Measurements from ENCODE around the gene PRKN.

The PRKN gene

GRCh38 chr6:162528538-162528937 lies 199.0 kb downstream of the PRKN start:
- no peak for DNase-seq

DNA sequence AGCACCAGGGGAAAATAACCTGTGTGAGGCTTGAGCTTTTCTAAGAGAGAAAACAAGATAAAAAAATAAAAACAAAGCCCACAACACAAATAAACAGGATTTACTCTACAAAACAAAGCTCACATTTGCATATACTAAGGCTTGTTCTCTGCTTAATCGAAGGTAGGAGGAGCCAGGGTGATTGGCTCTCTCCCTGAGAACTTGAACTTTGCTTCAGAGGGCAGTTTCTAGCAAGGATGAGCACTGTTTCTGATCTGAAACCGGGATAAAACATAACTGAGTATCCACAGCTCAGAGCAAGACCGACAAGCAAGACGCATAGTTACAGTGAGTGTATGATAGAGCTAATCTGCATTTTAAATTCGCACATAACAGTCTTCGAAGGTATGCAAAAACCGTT lies 200.6 kb downstream of the PRKN start:
- no peak for DNase-seq

GRCh38 chr6:162525181-162525580 lies 202.4 kb downstream of the PRKN start:
- no peak for DNase-seq

DNA sequence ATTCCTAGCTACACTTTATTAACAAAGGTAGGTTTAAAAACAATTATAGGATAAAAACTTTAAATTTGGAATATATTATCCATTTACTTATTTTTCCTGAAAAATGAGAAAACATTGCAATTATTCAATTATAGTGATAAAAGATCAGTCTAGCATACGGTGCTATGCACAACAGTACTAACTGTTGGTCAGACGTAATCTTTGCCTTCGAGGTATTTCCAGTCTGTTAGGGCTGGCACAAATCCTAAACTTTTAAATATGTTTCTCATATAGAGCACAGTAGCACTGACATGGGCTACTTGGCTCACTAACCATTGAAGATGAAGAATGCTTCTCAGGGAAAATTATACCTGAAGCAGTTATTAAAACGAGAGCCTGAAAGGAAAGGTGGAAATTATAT lies 214.8 kb downstream of the PRKN start:
- DNase-seq = no peak

- no peak for DNase-seq
Measured at GRCh38 chr6:162497389-162497788, 230.2 kb downstream of the PRKN start.

- no peak for DNase-seq
Measured at GRCh38 chr6:162493917-162494316, 233.6 kb downstream of the PRKN start.

DNA sequence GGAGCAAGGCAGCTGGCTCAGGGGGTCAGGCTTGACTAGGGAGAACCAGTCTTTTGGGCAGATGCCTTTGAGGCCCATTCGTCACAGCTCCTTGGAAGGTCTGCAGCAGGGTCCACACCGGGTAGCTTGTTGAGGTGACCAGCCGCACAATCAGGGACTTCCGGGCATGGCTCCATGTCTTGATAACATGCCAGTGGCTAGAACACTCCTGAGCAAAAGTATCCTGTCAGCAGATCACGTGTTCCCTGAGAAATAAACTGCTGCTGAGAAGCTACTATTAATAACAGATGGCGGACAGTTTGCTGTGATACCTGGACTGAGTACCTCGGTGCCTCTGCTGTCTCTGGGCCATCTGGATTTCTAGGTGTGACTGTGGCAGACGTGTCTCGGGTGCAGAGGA lies 235.9 kb downstream of the PRKN start:
- no peak for DNase-seq

GRCh38 chr6:162489101-162489976 lies 238.2 kb downstream of the PRKN start:
- DNase-seq = no peak

GRCh38 chr6:162488444-162488843 lies 239.1 kb downstream of the PRKN start:
- DNase-seq = no peak

GRCh38 chr6:162485464-162485863 lies 242.1 kb downstream of the PRKN start:
- DNase-seq = no peak

DNA sequence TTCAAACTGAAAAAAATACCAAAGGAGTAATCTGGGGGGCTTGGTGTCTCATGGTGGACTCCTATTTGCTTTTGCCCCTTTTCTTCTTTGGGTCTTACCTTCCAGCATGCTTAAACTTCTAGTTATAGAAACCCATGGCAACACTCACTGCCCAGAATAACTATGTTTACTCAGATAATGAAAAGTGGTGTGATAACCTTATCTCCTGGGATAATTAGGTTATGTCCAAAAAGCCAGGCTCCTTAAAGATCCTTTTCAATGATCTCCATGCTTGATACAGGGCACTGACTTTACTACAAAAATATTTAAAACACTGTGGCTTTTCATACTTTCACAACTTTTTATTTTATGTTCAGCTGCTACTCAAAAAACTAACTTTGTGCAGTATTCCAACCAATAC lies 245.6 kb downstream of the PRKN start:
- no peak for DNase-seq

- no peak for DNase-seq
Measured at GRCh38 chr6:162481320-162481719, 246.2 kb downstream of the PRKN start.

- no peak for DNase-seq
Measured at GRCh38 chr6:162478192-162478671, 249.3 kb downstream of the PRKN start.

GRCh38 chr6:162474722-162475121 lies 252.8 kb downstream of the PRKN start:
- DNase-seq = no peak

GRCh38 chr6:162471842-162472241 lies 255.7 kb downstream of the PRKN start:
- no peak for DNase-seq

DNA sequence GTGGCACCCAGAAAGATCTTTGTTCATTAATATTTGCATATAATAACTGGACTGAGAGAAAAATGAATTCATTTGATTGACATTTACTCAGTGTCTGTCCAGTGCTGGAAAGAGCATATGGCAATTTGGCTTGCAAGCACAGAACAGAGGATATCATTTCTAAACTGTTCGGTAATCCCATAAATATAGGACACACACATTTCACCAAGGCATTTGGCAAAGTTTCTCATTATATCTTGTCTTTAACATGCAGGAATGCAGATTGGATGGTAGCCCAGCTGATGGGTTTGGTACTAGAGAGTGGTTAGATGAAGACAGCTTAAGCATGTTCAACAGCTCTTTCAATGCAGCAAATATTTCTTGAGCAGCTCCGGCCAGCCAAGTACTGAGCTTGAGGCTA lies 259.2 kb downstream of the PRKN start:
- DNase-seq = no peak

DNA sequence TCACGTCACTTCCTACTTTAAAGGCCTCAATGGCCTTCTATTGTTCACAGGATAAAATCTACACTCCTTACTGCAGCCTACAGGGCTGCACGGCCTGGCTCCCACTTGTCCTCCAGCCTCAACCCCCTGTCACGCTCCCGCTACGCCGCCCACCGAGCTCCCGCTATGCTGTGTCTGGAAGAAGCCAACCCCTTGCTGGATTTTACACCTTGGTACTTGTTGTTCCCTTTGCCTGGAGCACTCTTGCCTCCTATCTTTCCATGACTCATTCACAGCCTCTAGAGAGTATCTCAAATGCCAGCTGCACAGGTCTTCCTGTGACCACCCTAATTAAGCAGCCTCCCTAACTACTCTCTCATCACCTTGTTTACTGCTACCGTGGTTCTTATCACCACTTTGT lies 259.9 kb downstream of the PRKN start:
- no peak for DNase-seq

DNA sequence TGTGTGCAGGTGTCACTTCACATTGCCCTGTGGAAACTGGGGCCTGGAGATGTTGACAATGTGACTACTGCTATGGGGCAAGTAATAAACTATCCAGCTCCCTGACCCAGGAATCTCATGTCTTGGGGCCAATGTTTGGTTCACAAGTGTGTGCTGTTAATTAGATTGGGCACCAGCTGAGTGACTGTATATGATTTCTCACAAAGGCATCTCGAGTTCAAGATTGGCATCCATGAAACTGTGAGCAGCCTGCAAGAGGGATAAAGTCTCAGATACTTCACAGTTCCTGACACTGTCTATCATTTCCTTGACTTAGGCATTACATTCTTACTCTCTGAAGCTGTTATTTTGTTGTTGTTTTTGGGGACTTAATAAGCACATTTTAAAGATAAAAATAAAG lies 264.0 kb downstream of the PRKN start:
- no peak for DNase-seq

DNA sequence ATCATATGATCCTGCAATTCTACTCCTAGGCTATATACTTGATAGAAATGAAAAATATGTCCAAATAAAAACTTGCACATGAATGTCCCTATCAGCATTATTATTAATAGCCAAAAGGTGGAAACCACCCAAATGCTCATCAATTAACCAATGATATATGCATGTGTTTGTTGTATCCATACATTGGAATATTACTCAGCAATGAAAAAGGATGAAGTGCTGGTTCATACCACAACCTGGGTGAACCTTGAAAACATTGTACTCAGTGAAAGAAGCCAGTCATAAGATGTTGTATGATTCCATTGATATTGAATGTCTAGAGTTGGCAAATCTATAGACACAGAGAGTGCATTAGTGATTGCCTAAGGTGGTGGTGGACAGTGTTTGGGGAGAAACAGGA lies 267.6 kb downstream of the PRKN start:
- no peak for DNase-seq

DNA sequence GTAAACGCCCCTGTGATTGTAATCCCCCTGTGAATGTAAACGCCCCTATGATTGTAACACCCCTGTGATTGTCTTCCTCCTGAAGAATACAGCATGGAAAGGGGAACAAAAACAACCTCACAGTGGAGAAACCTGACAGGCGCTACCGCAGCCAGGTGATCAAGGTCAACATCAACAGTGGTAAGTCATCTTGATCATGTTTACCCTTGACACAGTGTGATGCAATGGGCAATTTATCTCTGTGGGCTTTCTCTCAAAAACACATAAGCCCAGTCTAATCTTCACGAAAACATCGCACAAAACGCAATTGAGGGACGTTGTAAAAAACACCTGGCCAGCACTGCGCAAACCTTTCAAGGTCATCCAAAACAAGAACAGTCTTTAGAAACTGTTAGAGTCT lies 277.2 kb downstream of the PRKN start:
- no peak for DNase-seq

DNA sequence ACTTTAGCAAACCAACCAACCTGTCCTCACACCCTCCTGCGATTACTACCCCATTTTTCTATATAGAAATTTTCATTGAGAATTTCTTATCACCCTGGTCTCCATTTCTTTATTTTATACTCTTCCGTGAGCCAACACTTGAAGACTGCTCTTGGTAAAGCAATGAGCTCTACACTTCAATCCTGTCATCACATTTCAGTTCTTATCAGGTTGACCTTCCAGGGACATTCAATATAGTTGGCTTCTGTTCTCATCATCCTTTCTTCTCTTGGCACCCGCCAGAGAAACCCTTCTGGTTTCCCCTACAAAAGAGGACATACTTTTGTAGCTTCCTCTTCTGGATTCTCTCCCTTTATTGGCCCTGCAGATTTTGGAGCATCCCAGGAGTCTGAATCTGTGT lies 279.3 kb downstream of the PRKN start:
- DNase-seq = no peak

DNA sequence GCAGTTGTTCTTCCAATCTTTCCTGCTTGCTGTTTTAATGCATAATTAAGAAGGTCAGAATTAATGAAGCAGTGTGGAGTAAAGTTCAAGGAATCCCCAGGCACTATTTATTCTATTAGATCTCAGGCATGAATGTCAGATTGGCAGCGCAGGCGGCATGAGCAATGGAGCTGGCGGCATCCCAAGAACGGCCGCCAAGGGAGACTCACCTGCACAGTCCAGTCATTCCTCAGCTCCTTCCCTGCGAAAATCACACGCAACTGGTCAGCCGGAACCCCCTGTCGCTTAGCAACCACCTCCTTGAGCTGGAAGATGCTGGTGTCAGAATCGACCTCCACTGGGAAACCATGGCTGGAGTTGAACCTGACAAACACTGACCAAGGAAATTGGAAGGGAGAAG lies 284.5 kb downstream of the PRKN start:
- DNase-seq = peak; percentile 5

DNA sequence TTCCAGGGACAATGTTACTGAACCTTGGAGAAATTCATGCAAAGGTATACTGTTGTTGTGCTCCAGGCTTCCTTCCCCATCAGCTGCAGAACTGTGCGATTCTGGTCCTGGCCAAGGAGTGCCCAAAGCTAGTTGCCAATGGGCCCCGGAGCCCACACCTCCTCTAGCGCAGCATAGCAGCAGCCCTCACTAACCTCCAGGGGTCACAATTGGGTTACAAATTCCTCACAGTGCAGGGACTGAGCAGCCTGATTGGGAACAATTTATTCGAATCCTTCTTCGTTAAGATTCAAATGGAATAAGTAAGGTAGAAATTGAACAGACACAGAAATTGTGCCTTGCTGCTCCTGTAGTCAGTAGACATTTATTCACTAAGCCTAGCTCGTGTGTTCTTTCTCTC lies 284.9 kb downstream of the PRKN start:
- peak; percentile 1 for DNase-seq

DNA sequence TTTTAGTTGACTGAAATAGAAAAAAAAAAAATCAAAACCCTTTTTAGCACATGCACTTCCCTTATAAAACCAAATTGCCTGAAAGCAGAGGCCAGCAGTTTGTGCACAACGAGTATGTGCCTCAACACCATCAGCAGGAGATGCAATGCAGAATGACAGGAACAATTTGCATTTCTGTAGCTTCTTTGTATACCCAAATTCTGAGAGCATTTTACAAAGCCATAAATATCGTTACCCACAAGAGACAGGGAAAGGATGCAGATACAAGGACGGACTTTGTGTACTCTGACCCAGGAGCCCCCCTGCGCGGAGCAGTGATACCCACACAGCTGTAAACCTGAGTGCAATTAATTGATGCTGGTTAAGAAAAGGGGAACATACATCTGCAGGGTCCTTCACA lies 285.6 kb downstream of the PRKN start:
- no peak for DNase-seq

- DNase-seq = no peak
Measured at GRCh38 chr6:162438980-162439379, 288.6 kb downstream of the PRKN start.
